DND-41 (cell line): ENCODE results near the gene TCF23.

ENCODE experiments used
- EZH2 ChIP-seq: IDR thresholded peaks from 3 replicates; pipeline ENCODE4 v1.6.1; 2012; ENCODE audit warnings: borderline replicate concordance, low read depth, mild to moderate bottlenecking, moderate library complexity, low read length, inconsistent platforms; ENCODE audit not compliant: severe bottlenecking
- TF ChIP-seq, protein P1 (sequence below): IDR thresholded peaks from 2 replicates; pipeline ENCODE4 v1.5.1; 2012; ENCODE audit warnings: borderline replicate concordance, low read length, moderate library complexity, mild to moderate bottlenecking; ENCODE audit not compliant: poor library complexity, severe bottlenecking; ENCODE audit errors: extremely low read depth

DNA sequence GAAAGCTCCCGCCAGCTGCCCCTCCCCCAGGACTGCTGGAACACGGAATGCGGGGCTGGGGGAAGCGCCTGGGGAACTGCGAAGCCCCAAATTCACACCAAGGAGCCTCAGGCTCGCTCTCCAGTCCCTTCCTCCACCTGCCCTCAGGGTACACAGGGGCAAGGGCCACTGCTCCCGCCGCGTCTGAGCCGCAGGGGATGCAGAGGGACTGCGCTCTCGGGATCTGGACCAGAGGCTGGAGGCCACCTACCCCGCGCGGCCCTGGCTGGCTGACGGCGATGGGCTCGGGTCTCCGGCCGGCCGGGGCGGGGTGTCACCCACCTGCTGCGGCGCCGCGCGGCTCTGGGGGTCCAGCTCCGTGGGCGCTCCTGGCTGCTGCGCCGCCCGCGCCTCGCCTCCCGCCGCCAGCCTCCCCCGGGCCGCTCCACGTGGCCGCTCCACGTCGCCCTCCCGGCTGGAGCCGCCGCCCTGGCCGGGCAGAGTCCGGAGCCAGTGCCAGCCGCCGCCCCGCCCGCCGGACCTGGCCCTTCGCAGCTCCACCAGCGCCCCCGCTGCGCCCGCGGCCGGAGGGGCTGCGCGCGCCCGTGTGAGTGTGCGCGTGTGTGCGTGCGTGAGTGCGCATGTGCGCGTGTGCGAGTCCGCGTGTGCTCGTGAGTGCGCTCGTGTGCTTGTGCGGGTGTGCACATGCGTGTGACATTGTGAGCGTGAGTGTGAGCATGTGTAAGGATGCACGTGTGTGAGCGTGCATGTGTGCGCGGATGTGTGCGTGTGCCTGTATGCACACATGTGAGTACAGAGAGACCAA is 30.1 kb upstream of the TCF23 start, which contains the start of gene CGREF1:
- TF ChIP-seq, protein P1, sequence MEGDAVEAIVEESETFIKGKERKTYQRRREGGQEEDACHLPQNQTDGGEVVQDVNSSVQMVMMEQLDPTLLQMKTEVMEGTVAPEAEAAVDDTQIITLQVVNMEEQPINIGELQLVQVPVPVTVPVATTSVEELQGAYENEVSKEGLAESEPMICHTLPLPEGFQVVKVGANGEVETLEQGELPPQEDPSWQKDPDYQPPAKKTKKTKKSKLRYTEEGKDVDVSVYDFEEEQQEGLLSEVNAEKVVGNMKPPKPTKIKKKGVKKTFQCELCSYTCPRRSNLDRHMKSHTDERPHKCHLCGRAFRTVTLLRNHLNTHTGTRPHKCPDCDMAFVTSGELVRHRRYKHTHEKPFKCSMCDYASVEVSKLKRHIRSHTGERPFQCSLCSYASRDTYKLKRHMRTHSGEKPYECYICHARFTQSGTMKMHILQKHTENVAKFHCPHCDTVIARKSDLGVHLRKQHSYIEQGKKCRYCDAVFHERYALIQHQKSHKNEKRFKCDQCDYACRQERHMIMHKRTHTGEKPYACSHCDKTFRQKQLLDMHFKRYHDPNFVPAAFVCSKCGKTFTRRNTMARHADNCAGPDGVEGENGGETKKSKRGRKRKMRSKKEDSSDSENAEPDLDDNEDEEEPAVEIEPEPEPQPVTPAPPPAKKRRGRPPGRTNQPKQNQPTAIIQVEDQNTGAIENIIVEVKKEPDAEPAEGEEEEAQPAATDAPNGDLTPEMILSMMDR, result no peak
- TF ChIP-seq EZH2, result no peak
